GM23338 (cell line): ENCODE data around the gene COL1A2. TPM values are rescaled to one million over a fixed set of nuclear protein-coding genes. Genes with fewer than 3 reads are reported as not detected.

Experiments used
- CREB1 ChIP-seq: fragments of 250-450 bp; sonication (Bioruptor Pico); IDR thresholded peaks from 2 replicates; pipeline ENCODE4 v1.5.0; 2020; ENCODE audit warnings: low read depth, mild to moderate bottlenecking, moderate library complexity
- CTCF ChIP-seq, 2 experiments: fragments of 200-600 bp in 1 of 2; sonication (generic) in 1 of 2; conservative IDR thresholded peaks; 2 replicates each; pipeline versions ENCODE4 v1.5.1 to v1.6.1; 2016 to 2017; ENCODE audit warnings: antibody characterized with exemption in 2 of 2, low read depth in 2 of 2, mild to moderate bottlenecking in 2 of 2, moderate library complexity in 1 of 2
- ETS1 ChIP-seq: IDR thresholded peaks from 2 replicates; pipeline ENCODE4 v1.6.1; 2016; ENCODE audit warnings: antibody characterized with exemption
- EZH2 ChIP-seq: fragments of 200-600 bp; sonication (generic); IDR thresholded peaks from one replicate; pipeline ENCODE4 v1.8.0; 2017; ENCODE audit warnings: antibody characterized with exemption, mild to moderate bottlenecking, low read depth; ENCODE audit not compliant: unreplicated experiment
- EZH2phosphoT487 ChIP-seq: fragments of 200-600 bp; sonication (generic); IDR thresholded peaks from one replicate; pipeline ENCODE4 v1.8.1; 2018; ENCODE audit warnings: antibody characterized with exemption; ENCODE audit not compliant: unreplicated experiment
- JUNB ChIP-seq: IDR thresholded peaks from one replicate; pipeline ENCODE4 v1.6.1; 2016; ENCODE audit warnings: antibody characterized with exemption; ENCODE audit not compliant: unreplicated experiment
- NANOG ChIP-seq: IDR thresholded peaks from 2 replicates; pipeline ENCODE4 v1.6.1; 2016; ENCODE audit warnings: antibody characterized with exemption, borderline replicate concordance
- POLR2AphosphoS5 ChIP-seq: IDR thresholded peaks from 2 replicates; pipeline ENCODE4 v1.6.1; 2016; ENCODE audit warnings: antibody characterized with exemption, low read depth
- STAT1 ChIP-seq: IDR thresholded peaks from one replicate; pipeline ENCODE4 v1.6.1; 2016; ENCODE audit warnings: antibody characterized with exemption; ENCODE audit not compliant: unreplicated experiment
- ZNF114 ChIP-seq: fragments of 250-450 bp; sonication (Bioruptor Pico); IDR thresholded peaks from 2 replicates; pipeline ENCODE4 v1.5.0; 2020; ENCODE audit warnings: mild to moderate bottlenecking, moderate library complexity
- ZNF331 ChIP-seq: fragments of 250-450 bp; sonication (Bioruptor Pico); IDR thresholded peaks from 2 replicates; pipeline ENCODE4 v1.5.0; 2020; ENCODE audit warnings: low read depth, mild to moderate bottlenecking, moderate library complexity
- ZNF462 ChIP-seq: fragments of 250-450 bp; sonication (Bioruptor Pico); IDR thresholded peaks from 2 replicates; pipeline ENCODE4 v1.5.0; 2020; ENCODE audit warnings: mild to moderate bottlenecking, moderate library complexity
- polyA plus RNA-seq: library from polyadenylated mRNA; unstranded; fragments of >200 nt; fragmentation: Nextera tagmentation; extraction: Ambion mirVana; gene quantifications from 2 replicates; pipeline ENCODE4 v1.2.1, GENCODE V29; 2016
- total RNA-seq: library from RNA; depleted of rRNA; stranded (reverse); fragments of >200 nt; shearing (Covaris generic); gene quantifications from 2 replicates; pipeline ENCODE4 v1.2.3, GENCODE V29; 2014

The COL1A2 gene
- total and polyA plus RNA-seq, 2 experiments from 2014 or later, result 32.0 to 67.0 TPM

- TF ChIP-seq ZNF462 (CRISPR knock-in tag), result no peak
- no peak for TF ChIP-seq ETS1
- TF ChIP-seq JUNB, result no peak
- no peak for TF ChIP-seq ZNF331 (CRISPR knock-in tag)
- no peak for TF ChIP-seq ZNF114 (CRISPR knock-in tag)
- TF ChIP-seq CTCF (conservative IDR thresholded peaks at IDR 0.05; ENCODE audit: low read depth in 2 of 2), result no peak
- TF ChIP-seq CREB1, result no peak
- TF ChIP-seq NANOG, result no peak
- no peak for TF ChIP-seq EZH2phosphoT487
- no peak for TF ChIP-seq EZH2
- TF ChIP-seq POLR2AphosphoS5, result no peak
- no peak for TF ChIP-seq STAT1
These were observed 25.6 kb downstream of the COL1A2 start (continued) for GRCh38 chr7:94420328-94420727.
